SU-DHL-6 (cell line): ENCODE data around the gene GPSM1.

ENCODE experiments used
- H2AFZ ChIP-seq: fragments of 200-600 bp; sonication (generic); 2 replicates; pipeline ENCODE4 v1.6.1; 2014; ENCODE audit warnings: low read depth, mild to moderate bottlenecking, moderate library complexity, mixed read lengths, antibody characterized with exemption, low read length; ENCODE audit not compliant: severe bottlenecking
- H3F3A ChIP-seq: fragments of 200-600 bp; shearing (Covaris generic); 2 replicates; pipeline ENCODE4 v1.6.0; 2016; ENCODE audit warnings: antibody characterized with exemption, mild to moderate bottlenecking; ENCODE audit not compliant: insufficient read depth
- H3K27ac ChIP-seq: fragments of 200-600 bp; sonication (generic); 2 replicates; pipeline ENCODE4 v1.5.1; 2016; ENCODE audit warnings: low read depth, mild to moderate bottlenecking, low read length, moderate library complexity, mixed read lengths
- H3K27me3 ChIP-seq: fragments of 200-600 bp; sonication (generic), shearing (Covaris generic); 2 replicates; pipeline ENCODE4 v1.6.0; 2014; ENCODE audit warnings: mild to moderate bottlenecking, low read length
- H3K36me3 ChIP-seq: fragments of 200-600 bp; sonication (generic); 2 replicates; pipeline ENCODE4 v1.6.1; 2014; ENCODE audit warnings: mild to moderate bottlenecking, low read length, mixed read lengths
- H3K4me2 ChIP-seq: fragments of 300-600, 200-600 bp; shearing (Covaris generic), sonication (generic); 2 replicates; pipeline ENCODE4 v1.6.0; 2014; ENCODE audit warnings: low read length, low read depth, mild to moderate bottlenecking; ENCODE audit not compliant: poor library complexity, severe bottlenecking
- H3K4me3 ChIP-seq: fragments of 200-600 bp; sonication (generic); 2 replicates; pipeline ENCODE4 v1.5.1; 2014; ENCODE audit warnings: antibody characterized with exemption, low read length, mild to moderate bottlenecking, mixed read lengths; ENCODE audit not compliant: insufficient read depth, poor library complexity, severe bottlenecking
- H3K79me2 ChIP-seq: fragments of 200-600 bp; sonication (generic); 2 replicates; pipeline ENCODE4 v1.6.1; 2014; ENCODE audit warnings: mild to moderate bottlenecking, low read length, moderate library complexity; ENCODE audit not compliant: insufficient read depth
- H3K9ac ChIP-seq: fragments of 200-600 bp; sonication (generic); 2 replicates; pipeline ENCODE4 v1.7.0; 2014; ENCODE audit warnings: mild to moderate bottlenecking, low read length
- H3K9me2 ChIP-seq: fragments of 200-600 bp; sonication (generic); replicated peaks from 2 replicates; pipeline ENCODE4 v1.6.1; 2014; ENCODE audit warnings: low read length; ENCODE audit not compliant: insufficient read depth
- H3K9me3 ChIP-seq: fragments of 200-600 bp; sonication (generic); 2 replicates; pipeline ENCODE4 v1.6.1; 2014; ENCODE audit warnings: low read length, mixed read lengths; ENCODE audit not compliant: insufficient read depth
- H4K20me1 ChIP-seq: fragments of 200-600 bp; sonication (generic); 2 replicates; pipeline ENCODE4 v1.6.1; 2014; ENCODE audit warnings: low read depth, mild to moderate bottlenecking, antibody characterized with exemption, low read length, moderate library complexity, mixed read lengths
- CTCF ChIP-seq: fragments of 200-600 bp; sonication (generic); IDR thresholded peaks from one replicate; pipeline ENCODE4 v1.5.1; 2017; ENCODE audit warnings: antibody characterized with exemption, mild to moderate bottlenecking, low read length, moderate library complexity; ENCODE audit not compliant: insufficient read depth, poor library complexity, severe bottlenecking
- EZH2phosphoT487 ChIP-seq: fragments of 200-600 bp; sonication (generic), shearing (Covaris generic); conservative IDR thresholded peaks from 2 replicates; pipeline ENCODE4 v1.6.1; 2018; ENCODE audit warnings: mild to moderate bottlenecking, antibody characterized with exemption, low read length, moderate library complexity, mixed read lengths

Gene GPSM1

GRCh38 chr9:136386018-136386417 lies 58.7 kb downstream of the GPSM1 start:
- Histone ChIP-seq H4K20me1 (no peaks in the 10 kb centered on the region), H2AFZ (no peak overlapping the region), H3K79me2 (no peaks in the 10 kb centered on the region), H3K9ac (no peak overlapping the region), H3K9me2 (no peaks in the 10 kb centered on the region), H3K9me3 (no peaks in the 10 kb centered on the region), H3K27ac (no peak overlapping the region), H3K4me3 (no peak overlapping the region), H3K4me2 (no peak overlapping the region), H3F3A (no peaks in the 10 kb centered on the region), H3K36me3 (peaks cover 4% of the 10 kb centered on the region; the same call in 1 of the 2 replicates), H3K27me3 (no peaks in the 10 kb centered on the region)
- TF ChIP-seq EZH2phosphoT487 (no peak), CTCF (no peak)

GRCh38 chr9:136387217-136387616 lies 59.9 kb downstream of the GPSM1 start:
- TF ChIP-seq EZH2phosphoT487 = no peak
- TF ChIP-seq CTCF = no peak
- no peak overlapping the region for H3K4me3 ChIP-seq
- peaks cover 4% of the 10 kb centered on the region; the same call in 1 of the 2 replicates for H3K36me3 ChIP-seq

GRCh38 chr9:136389396-136389795 lies 62.1 kb downstream of the GPSM1 start:
- no peak overlapping the region for H3K27ac ChIP-seq
- H3K4me2 ChIP-seq = no peak overlapping the region
- no peak overlapping the region for H2AFZ ChIP-seq
- H3F3A ChIP-seq = no peaks in the 10 kb centered on the region
- H3K79me2 ChIP-seq = no peaks in the 10 kb centered on the region
- no peak overlapping the region for H3K9ac ChIP-seq
- H3K27me3 ChIP-seq = no peaks in the 10 kb centered on the region
- no peak overlapping the region for H3K4me3 ChIP-seq
- H4K20me1 ChIP-seq = no peaks in the 10 kb centered on the region
- H3K9me3 ChIP-seq = no peaks in the 10 kb centered on the region
- H3K36me3 ChIP-seq = peaks cover 4% of the 10 kb centered on the region; the same call in 1 of the 2 replicates
- TF ChIP-seq CTCF (no peak), EZH2phosphoT487 (no peak)
- no peaks in the 10 kb centered on the region for H3K9me2 ChIP-seq

More at GRCh38 chr9:136387217-136387616, 59.9 kb downstream of the GPSM1 start:
- Histone ChIP-seq H3K4me2 (no peak overlapping the region), H3F3A (no peaks in the 10 kb centered on the region), H3K27ac (no peak overlapping the region), H3K9me3 (no peaks in the 10 kb centered on the region), H3K9ac (no peak overlapping the region), H3K79me2 (no peaks in the 10 kb centered on the region), H4K20me1 (no peaks in the 10 kb centered on the region), H3K27me3 (no peaks in the 10 kb centered on the region), H3K9me2 (no peaks in the 10 kb centered on the region), H2AFZ (no peak overlapping the region)
